Measurements from ENCODE around the gene MAP3K12. TPM values are rescaled to one million over a fixed set of nuclear protein-coding genes. Genes with fewer than 3 reads are reported as not detected.

MAP3K12 gene
- total RNA-seq, 1 donor from 2014 or later: 4.8 TPM

DNA sequence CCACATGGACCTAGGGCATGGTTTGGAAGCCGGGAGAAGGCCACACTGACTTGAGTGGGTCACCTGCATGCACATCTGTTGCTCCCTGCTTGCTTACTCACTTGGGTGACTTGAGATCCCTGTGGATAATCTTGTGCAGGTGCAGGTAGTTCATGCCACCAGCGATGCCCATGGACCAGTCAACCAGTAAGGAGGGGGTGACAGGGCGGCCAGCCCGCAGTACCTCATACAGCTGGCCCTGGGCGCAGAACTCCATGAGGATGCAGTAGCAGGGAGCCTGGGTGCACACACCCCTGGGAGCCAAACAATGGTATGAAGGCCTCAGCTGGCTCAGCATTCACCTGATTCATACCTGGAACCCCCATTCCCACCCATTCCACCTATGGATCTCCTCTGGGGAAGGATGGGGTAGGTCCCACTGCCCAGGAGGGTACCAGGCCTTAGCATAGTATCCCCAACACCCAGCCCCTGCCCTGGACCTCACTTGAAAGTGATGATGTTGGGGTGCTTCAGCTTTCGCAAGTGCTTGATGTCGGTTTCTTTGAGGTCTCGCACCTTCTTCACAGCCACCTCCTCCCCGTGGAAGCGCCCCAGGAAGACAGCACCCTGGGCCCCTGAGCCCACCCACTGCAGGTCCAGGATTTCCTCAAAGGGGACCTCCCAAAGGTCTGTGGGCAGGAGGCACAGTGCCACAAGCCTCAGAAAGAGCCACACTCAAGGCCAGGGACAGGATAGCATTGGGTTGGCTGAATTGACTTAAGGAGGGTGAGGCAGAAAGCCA lies 13.1 kb downstream of the MAP3K12 start:
- TF ChIP-seq, protein P1, sequence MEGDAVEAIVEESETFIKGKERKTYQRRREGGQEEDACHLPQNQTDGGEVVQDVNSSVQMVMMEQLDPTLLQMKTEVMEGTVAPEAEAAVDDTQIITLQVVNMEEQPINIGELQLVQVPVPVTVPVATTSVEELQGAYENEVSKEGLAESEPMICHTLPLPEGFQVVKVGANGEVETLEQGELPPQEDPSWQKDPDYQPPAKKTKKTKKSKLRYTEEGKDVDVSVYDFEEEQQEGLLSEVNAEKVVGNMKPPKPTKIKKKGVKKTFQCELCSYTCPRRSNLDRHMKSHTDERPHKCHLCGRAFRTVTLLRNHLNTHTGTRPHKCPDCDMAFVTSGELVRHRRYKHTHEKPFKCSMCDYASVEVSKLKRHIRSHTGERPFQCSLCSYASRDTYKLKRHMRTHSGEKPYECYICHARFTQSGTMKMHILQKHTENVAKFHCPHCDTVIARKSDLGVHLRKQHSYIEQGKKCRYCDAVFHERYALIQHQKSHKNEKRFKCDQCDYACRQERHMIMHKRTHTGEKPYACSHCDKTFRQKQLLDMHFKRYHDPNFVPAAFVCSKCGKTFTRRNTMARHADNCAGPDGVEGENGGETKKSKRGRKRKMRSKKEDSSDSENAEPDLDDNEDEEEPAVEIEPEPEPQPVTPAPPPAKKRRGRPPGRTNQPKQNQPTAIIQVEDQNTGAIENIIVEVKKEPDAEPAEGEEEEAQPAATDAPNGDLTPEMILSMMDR (IDR thresholded peaks at IDR 0.05; ENCODE audit: borderline replicate concordance): no peak
- no peaks in the 10 kb centered on the region for H3K9me3 ChIP-seq (replicated peaks)
- H3K27ac ChIP-seq (replicated peaks): no peak overlapping the region
- peaks cover 25% of the 10 kb centered on the region for H3K4me1 ChIP-seq
- no peak overlapping the region for H3K4me3 ChIP-seq
- DNase-seq: no peak
- H3K27me3 ChIP-seq (ENCODE audit: low read depth): no peaks in the 10 kb centered on the region
- H3K36me3 ChIP-seq: peaks cover 53% of the 10 kb centered on the region
- intact Hi-C loops (cut with micrococcal nuclease): no loop called here

DNA sequence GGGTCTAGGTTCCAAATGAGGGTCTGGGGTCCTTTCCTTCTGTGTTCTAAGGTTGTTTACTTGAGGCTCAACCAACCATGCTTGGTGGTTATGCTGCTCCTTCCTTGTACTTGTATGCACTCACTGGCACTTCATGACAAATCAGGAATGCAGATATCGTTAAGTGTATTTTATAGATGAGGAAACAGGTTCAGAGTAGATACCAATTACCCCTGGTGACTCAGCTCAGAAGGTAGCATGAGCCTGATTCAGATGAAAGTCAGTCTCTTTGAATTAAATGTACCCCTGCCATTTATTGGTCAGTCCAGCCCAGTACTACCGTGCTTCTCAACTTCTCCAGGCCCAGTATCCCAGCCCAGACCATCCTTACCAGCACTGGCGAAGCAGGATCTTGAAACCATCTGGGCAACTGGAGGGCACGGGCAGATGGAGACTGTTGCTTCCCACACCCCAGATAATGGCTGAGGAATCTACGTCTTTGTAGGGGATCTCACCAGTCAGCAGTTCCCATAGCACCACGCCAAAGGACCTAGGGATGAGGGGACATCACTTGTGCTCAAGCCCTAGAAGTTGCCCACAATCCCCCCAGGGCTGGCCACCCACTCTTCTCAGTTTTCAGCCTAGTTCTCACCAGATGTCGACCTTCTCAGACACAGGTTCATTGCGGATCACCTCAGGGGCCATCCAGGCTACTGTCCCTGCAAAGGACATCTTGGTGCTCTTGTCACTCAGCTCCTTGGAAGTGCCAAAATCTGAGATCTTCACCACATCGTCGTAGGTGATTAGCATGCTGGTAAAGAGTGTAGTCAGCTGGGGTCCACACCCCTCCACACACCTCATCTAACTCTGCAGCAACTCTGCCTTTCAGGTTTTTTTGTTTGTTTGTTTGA lies 14.3 kb downstream of the MAP3K12 start:
- no peak for DNase-seq
- TF ChIP-seq, protein P1 (IDR thresholded peaks at IDR 0.05; ENCODE audit: borderline replicate concordance): no peak
- intact Hi-C loops (cut with micrococcal nuclease): no loop called here
- no peaks in the 10 kb centered on the region for H3K9me3 ChIP-seq (replicated peaks)
- H3K27me3 ChIP-seq (ENCODE audit: low read depth): no peaks in the 10 kb centered on the region
- H3K4me3 ChIP-seq: no peak overlapping the region
- H3K4me1 ChIP-seq: peaks cover 36% of the 10 kb centered on the region
- H3K36me3 ChIP-seq: peaks cover 65% of the 10 kb centered on the region
- H3K27ac ChIP-seq (replicated peaks): no peak overlapping the region

DNA sequence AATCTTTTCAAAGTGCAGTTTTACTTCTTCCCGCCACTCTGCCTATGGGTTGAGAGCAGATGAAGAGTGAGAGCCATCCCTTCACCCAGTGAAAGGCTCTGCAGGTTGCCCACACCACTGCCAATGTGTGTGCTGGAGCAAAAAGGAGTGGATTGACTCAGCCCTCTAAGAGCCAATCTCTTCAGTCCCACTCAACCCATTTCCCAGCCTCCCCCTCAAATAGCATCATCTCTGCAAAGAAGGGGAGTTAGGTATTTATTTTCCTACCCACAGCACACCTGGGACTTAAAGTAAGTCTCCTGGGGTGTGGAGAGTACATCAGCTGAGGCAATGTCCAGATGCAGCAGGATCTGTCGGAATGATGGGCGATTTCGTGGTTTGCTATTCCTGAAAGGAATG lies 15.3 kb downstream of the MAP3K12 start:
- DNase-seq: no peak
- no peaks in the 10 kb centered on the region for H3K9me3 ChIP-seq (replicated peaks)

DNA sequence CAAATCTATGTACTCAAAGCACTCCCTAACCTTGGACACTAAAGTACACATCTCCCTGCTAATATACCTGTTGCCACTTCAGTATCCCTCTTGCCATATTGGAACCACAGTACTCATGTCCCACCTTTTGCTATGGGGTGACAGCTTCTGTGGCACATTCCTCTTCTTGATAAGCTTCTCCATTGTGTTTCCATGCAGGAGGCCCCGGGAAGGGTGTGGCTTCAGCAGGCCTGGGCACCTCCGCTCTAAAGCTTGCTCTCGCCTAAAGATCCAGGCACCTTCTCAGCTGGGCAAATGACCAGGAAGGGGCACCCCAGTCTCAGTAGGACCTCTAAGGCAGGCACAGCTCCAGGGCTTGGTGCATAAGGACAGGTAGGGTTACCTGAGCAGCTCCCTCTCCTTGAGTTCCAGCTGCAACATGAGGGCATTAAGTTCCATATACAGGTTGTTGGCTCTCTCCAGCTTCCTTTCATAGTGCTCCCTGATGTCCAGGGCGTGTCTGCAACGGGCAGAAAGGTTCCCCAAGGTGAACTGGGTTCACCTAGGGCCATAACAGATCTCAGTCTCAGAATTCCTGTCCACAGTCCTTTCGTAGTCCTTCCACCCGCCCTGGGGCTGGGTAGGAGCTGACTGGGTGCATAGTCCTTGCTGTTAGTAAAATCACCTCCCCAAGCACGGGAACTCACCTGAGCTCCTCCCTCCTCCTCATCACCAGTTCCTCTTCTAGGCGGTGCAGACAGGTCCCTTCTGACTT lies 15.9 kb downstream of the MAP3K12 start:
- intact Hi-C loops (cut with micrococcal nuclease): no loop called here
- Histone ChIP-seq H3K27me3 (ENCODE audit: low read depth) (no peaks in the 10 kb centered on the region), H3K9me3 (replicated peaks) (no peaks in the 10 kb centered on the region), H3K4me1 (peaks cover 45% of the 10 kb centered on the region), H3K36me3 (peaks cover 79% of the 10 kb centered on the region), H3K4me3 (no peak overlapping the region), H3K27ac (replicated peaks) (peak overlapping the region; percentile 52)
- DNase-seq: no peak
- TF ChIP-seq, protein P1 (IDR thresholded peaks at IDR 0.05; ENCODE audit: borderline replicate concordance): no peak

More for the DNA sequence above, 15.3 kb downstream of the MAP3K12 start:
- TF ChIP-seq, protein P1 (IDR thresholded peaks at IDR 0.05; ENCODE audit: borderline replicate concordance): no peak
- Histone ChIP-seq H3K27me3 (ENCODE audit: low read depth) (no peaks in the 10 kb centered on the region), H3K27ac (replicated peaks) (no peak overlapping the region), H3K4me1 (peaks cover 39% of the 10 kb centered on the region), H3K4me3 (no peak overlapping the region), H3K36me3 (peaks cover 73% of the 10 kb centered on the region)
- intact Hi-C loops (cut with micrococcal nuclease): no loop called here

DNA sequence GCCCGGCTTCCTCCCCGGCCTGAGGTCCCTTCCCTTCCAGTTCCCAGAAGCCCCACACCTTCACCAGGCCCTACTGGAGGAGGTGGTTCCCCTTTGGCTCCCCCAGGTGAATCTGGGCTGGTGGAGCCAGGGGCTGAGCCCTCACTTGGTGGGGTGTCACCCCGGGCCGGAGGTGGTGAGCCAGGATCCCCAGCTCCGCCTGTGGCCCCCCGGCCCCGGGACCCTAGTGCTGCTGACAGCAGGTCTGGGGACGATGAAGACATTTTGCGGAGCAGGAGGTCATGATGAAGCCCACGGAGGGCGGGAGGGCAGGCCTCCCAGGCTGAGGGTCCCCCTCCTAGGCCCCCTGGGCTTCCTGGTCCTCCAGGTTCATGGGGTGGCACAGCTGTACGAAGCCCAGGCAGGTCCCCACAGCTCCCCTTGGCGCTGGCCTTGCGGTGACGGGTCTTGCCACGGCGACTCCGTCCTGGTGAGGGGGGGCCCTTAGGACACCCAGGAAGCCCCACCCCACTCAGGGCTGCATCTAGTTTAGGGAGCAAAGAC lies 16.6 kb downstream of the MAP3K12 start:
- Histone ChIP-seq H3K27ac (replicated peaks) (peak overlapping the region; percentile 52), H3K4me3 (no peak overlapping the region), H3K4me1 (peaks cover 52% of the 10 kb centered on the region), H3K36me3 (peaks cover 86% of the 10 kb centered on the region), H3K27me3 (ENCODE audit: low read depth) (no peaks in the 10 kb centered on the region), H3K9me3 (replicated peaks) (no peaks in the 10 kb centered on the region)
- intact Hi-C loops (cut with micrococcal nuclease): no loop called here
- TF ChIP-seq, protein P1 (IDR thresholded peaks at IDR 0.05; ENCODE audit: borderline replicate concordance): no peak
- no peak for DNase-seq
